A673 (cell line): ENCODE data around the gene TMEM168.

Source experiments
- CTCF ChIP-seq: fragments of 300-800, 200-600 bp; sonication (generic); conservative IDR thresholded peaks from 2 replicates; pipeline ENCODE4 v1.5.1; 2017; ENCODE audit warnings: low read depth, mild to moderate bottlenecking, antibody characterized with exemption, low read length, moderate library complexity, mixed read lengths
- EZH2 ChIP-seq: fragments of 200-600 bp; sonication (generic); IDR thresholded peaks from 2 replicates; pipeline ENCODE4 v1.6.1; 2017; ENCODE audit warnings: borderline replicate concordance, low read depth, mild to moderate bottlenecking, mixed read lengths, antibody characterized with exemption, low read length; ENCODE audit not compliant: poor library complexity, severe bottlenecking

DNA sequence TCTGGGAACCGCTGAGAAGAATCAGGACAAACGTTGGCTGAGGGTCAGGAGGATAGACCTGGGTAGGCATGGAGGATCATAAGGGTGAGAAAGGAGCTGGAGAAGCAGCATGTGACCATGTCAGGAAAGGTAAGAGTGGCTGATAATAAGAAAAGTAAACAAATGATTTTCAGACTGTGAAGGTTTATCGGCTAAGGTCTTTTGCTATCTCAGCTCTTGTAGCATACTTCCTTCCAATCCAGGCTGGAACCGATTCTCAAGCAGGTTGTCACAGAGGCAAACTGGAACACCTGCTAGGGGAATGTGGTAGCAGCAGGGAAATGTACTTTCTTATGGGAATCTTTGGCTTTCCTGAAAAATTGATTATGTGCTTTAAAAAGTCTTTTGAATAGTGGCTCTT lies 74.7 kb downstream of the TMEM168 start:
- TF ChIP-seq EZH2 (no peak), CTCF (no peak)
